VCaP (cell line): ENCODE results near the gene KCND2.
A peak's percentile ranks its signal among the peaks of the same experiment; 100 is the strongest.
"Not testable (repeated sequence)": the region's sequence is repeated elsewhere in the genome, so short reads cannot be mapped to it uniquely, and the experiment has no call there.

Experiments
- H3K27ac ChIP-seq: fragments of 450-650 bp; 2 replicates; pipeline ENCODE4 v1.5.1; 2017
- CTCF ChIP-seq: fragments of 450-650 bp; conservative IDR thresholded peaks from 2 replicates; pipeline ENCODE4 v1.5.1; 2017; ENCODE audit warnings: mild to moderate bottlenecking, moderate library complexity

KCND2 gene

GRCh38 chr7:120550494-120551048 lies 277.6 kb downstream of the KCND2 start:
- H3K27ac ChIP-seq: peak overlapping the region; percentile 52
- TF ChIP-seq CTCF: no peak

- no peak overlapping the region for H3K27ac ChIP-seq
- no peak for TF ChIP-seq CTCF
These were observed 280.5 kb downstream of the KCND2 start for GRCh38 chr7:120553491-120553890.

DNA sequence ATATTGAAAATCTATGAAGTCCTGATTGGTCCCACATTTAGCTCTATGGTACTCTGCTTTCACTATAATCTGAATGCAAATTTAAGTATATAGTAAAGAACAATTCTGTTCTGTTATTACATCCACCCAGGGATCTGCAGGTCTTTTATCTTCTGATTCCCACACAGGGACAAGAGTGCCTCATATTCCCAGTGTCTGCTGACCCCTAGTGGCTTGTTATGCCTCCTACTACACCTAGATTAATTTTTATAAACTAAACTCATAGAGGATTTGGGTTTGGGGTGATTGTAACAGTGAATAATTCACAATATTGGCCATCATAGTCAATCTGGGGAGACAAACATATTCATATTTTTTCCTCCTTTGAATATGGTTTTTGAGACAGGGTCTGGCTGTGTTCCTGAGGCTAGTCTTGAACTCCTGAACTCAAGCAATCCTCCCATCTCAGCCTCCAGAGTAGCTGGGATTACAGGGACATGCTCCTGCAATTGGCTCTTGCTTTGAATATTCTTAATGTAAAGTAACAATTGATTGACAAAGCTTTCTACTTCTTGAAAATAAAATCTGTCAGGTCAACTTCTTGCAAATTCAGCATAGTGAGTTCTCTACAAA lies 282.1 kb downstream of the KCND2 start:
- TF ChIP-seq CTCF: peak; percentile 94
- H3K27ac ChIP-seq: no peak overlapping the region

GRCh38 chr7:120564145-120564544 lies 291.2 kb downstream of the KCND2 start:
- no peak overlapping the region for H3K27ac ChIP-seq
- no peak for TF ChIP-seq CTCF

GRCh38 chr7:120567204-120567603 lies 294.2 kb downstream of the KCND2 start:
- H3K27ac ChIP-seq: no peak overlapping the region
- no peak for TF ChIP-seq CTCF

DNA sequence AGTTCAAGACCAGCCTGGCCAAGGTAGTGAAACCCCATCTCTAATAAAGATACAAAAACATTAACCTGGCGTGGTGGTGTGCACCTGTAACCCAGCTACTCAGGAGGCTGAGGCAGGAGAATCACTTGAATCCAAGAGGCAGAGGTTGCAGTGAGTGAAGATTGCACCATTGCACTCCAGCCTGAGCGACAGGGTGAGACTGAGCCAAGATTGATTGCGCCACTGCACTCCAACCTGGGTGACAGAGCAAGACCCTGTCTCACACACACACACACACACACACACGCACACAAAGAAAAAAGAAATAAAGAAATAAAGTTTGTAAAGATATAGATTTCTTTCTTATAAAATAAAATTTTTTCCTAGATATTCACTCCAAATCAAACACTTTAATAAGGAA lies 305.7 kb downstream of the KCND2 start:
- not testable (repeated sequence) for H3K27ac ChIP-seq

GRCh38 chr7:120582916-120583315 lies 309.9 kb downstream of the KCND2 start:
- H3K27ac ChIP-seq: no peak overlapping the region
- no peak for TF ChIP-seq CTCF

DNA sequence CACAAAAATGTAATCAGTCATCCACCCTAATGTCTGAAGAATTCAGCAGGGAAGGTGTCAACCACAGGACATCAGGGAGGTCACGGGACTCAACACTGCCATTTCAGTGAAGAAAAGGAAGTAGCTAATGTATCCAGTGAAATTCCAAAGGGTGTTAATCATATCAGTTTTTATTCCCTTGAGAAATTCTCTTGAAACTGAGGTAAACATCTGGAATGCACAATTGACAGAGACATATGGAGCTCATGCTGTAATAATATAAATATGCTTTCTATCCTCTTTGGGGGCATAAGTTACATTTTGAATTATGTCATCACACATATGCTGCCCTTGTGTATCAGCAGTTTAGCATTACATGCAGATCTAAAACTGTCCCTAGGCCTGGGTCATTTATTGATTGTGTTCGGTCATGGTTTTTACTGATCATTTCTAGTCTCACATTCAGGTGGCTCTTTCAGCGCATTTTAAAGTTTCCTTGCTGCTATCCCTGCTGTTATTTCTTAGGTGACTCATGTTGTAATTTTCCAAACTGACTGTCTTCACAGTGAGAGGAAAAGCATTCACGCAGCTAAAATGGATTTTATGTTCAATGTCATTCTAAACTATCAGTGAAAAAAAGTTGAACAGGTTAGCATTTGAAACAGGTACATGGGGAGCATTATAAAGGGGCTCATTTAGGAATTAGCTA lies 311.1 kb downstream of the KCND2 start:
- H3K27ac ChIP-seq: no peak overlapping the region
- no peak for TF ChIP-seq CTCF
